Vagina (tissue), 2 donors: ENCODE measurements around the gene EPDR1. TPM values are rescaled to one million over a fixed set of nuclear protein-coding genes. Genes with fewer than 3 reads are reported as not detected.
A peak's percentile ranks its signal among the peaks of the same experiment; 100 is the strongest.

Experiments
- DNase-seq, 2 donors: peaks; one replicate each; pipeline ENCODE4 v3.0.0-alpha.2; 2017; ENCODE audit errors: extremely low spot score in 2 of 2
- H3K27ac ChIP-seq: fragments of 200-600 bp; sonication (generic); one replicate; pipeline ENCODE4 v1.5.1; 2019
- H3K27me3 ChIP-seq: fragments of 200-600 bp; sonication (generic); one replicate; pipeline ENCODE4 v1.5.1; 2019
- H3K36me3 ChIP-seq, 2 donors: fragments of 200-600 bp; sonication (generic); one replicate each; pipeline ENCODE4 v1.5.1; 2017 to 2019
- H3K4me1 ChIP-seq: fragments of 200-600 bp; sonication (generic); one replicate; pipeline ENCODE4 v1.5.1; 2019
- H3K4me3 ChIP-seq, 2 donors: fragments of 200-600 bp; sonication (generic); 1 replicate in 1 of 2; 2 replicates in 1 of 2; pipeline ENCODE4 v1.5.1; 2016 to 2019
- H3K9me3 ChIP-seq: fragments of 200-600 bp; sonication (generic); one replicate; pipeline ENCODE4 v1.5.1; 2019
- CTCF ChIP-seq, 3 experiments: fragments of 450-650 bp in 2 of 3; fragments of 200-600 bp in 1 of 3; sonication (generic) in 1 of 3; IDR thresholded peaks; one replicate each; pipeline ENCODE4 v1.5.1; 2017 to 2019; ENCODE audit warnings: antibody characterized with exemption in 3 of 3, mild to moderate bottlenecking in 2 of 3, moderate library complexity in 2 of 3
- POLR2A ChIP-seq, 2 donors: fragments of 450-650 bp; IDR thresholded peaks; one replicate each; pipeline ENCODE4 v1.6.1; 2017; ENCODE audit warnings: antibody characterized with exemption in 2 of 2, mild to moderate bottlenecking in 2 of 2, moderate library complexity in 2 of 2
- POLR2AphosphoS5 ChIP-seq, 2 donors: sonication (generic); formaldehyde crosslinking; IDR thresholded peaks; one replicate each; pipeline ENCODE4 v1.9.0; 2017; ENCODE audit warnings: antibody characterized with exemption in 2 of 2, mild to moderate bottlenecking in 2 of 2, low read depth in 1 of 2; ENCODE audit not compliant: insufficient read depth in 1 of 2
- intact Hi-C: fragments of 100-400 bp; cut with DNase I; formaldehyde crosslinking; loops from one replicate; pipeline ENCODE4 v1.15.1; 2023
- total RNA-seq: library from RNA; depleted of rRNA; stranded (reverse); fragments of >200 nt; gene quantifications from one replicate; pipeline ENCODE4 v1.2.3, GENCODE V29; 2016

Gene EPDR1
- total RNA-seq, 1 donor from 2014 or later = 37.6 TPM

- Histone ChIP-seq H3K4me3 (no peak overlapping the region), H3K36me3 (no peaks in the 10 kb centered on the region), H3K27me3 (no peaks in the 10 kb centered on the region), H3K9me3 (no peaks in the 10 kb centered on the region), H3K4me1 (peaks cover 2% of the 10 kb centered on the region), H3K27ac (no peak overlapping the region)
- TF ChIP-seq POLR2AphosphoS5 (IDR thresholded peaks at IDR 0.05; ENCODE audit: insufficient read depth in 1 of 2, low read depth in 1 of 2) = no peak
- no peak for TF ChIP-seq POLR2A (IDR thresholded peaks at IDR 0.05)
- TF ChIP-seq CTCF (IDR thresholded peaks at IDR 0.05) = no peak
- no peak for DNase-seq
- intact Hi-C loops = no loop called here
Observed at GRCh38 chr7:37993060-37993501, 72.6 kb downstream of the EPDR1 start.

- no peak overlapping the region for H3K4me3 ChIP-seq
- intact Hi-C loops = no loop called here
- no peaks in the 10 kb centered on the region for H3K9me3 ChIP-seq
- no peak for DNase-seq
- H3K4me1 ChIP-seq = peaks cover 21% of the 10 kb centered on the region
- TF ChIP-seq CTCF (IDR thresholded peaks at IDR 0.05) (no peak), POLR2AphosphoS5 (IDR thresholded peaks at IDR 0.05; ENCODE audit: insufficient read depth in 1 of 2, low read depth in 1 of 2) (no peak), POLR2A (IDR thresholded peaks at IDR 0.05) (no peak)
- peak overlapping the region; percentile 69 for H3K27ac ChIP-seq
- no peaks in the 10 kb centered on the region for H3K27me3 ChIP-seq
- no peaks in the 10 kb centered on the region for H3K36me3 ChIP-seq
Observed at GRCh38 chr7:37999673-38000072, 79.2 kb downstream of the EPDR1 start.

GRCh38 chr7:38000272-38000671 lies 79.8 kb downstream of the EPDR1 start:
- Histone ChIP-seq H3K36me3 (no peaks in the 10 kb centered on the region), H3K4me3 (no peak overlapping the region), H3K27me3 (no peaks in the 10 kb centered on the region), H3K9me3 (no peaks in the 10 kb centered on the region), H3K27ac (peak overlapping the region; percentile 69), H3K4me1 (peaks cover 21% of the 10 kb centered on the region)
- intact Hi-C loops = no loop called here
- TF ChIP-seq POLR2A (IDR thresholded peaks at IDR 0.05) (no peak), CTCF (IDR thresholded peaks at IDR 0.05) (no peak), POLR2AphosphoS5 (IDR thresholded peaks at IDR 0.05; ENCODE audit: insufficient read depth in 1 of 2, low read depth in 1 of 2) (no peak)
- no peak for DNase-seq

Other genes with a start within 250 kb of the EPDR1 start
- gene GPR141, start 236.9 kb upstream of the EPDR1 start, total RNA-seq = not detected
- gene NME8, start 72.0 kb upstream of the EPDR1 start, total RNA-seq = not detected
- 56.0 TPM for gene SFRP4, start 3.8 kb upstream of the EPDR1 start, total RNA-seq